DOHH2 (cell line): ENCODE results near the gene FRMD3.

Experiments used
- CTCF ChIP-seq: fragments of 200-600 bp; sonication (generic); IDR thresholded peaks from one replicate; pipeline ENCODE4 v1.5.1; 2014; ENCODE audit warnings: antibody characterized with exemption, mild to moderate bottlenecking, low read depth, low read length; ENCODE audit not compliant: poor library complexity, severe bottlenecking
- EZH2phosphoT487 ChIP-seq: fragments of 200-600 bp; sonication (generic); IDR thresholded peaks from 2 replicates; pipeline ENCODE4 v1.6.1; 2017; ENCODE audit warnings: borderline replicate concordance, mild to moderate bottlenecking, antibody characterized with exemption, low read length, moderate library complexity, mixed read lengths

GRCh38 chr9:83420486-83420885 is 117.7 kb downstream of the FRMD3 start:
- TF ChIP-seq CTCF (no peak), EZH2phosphoT487 (no peak)
